ENCODE data around the gene RARG.

The RARG gene

DNA sequence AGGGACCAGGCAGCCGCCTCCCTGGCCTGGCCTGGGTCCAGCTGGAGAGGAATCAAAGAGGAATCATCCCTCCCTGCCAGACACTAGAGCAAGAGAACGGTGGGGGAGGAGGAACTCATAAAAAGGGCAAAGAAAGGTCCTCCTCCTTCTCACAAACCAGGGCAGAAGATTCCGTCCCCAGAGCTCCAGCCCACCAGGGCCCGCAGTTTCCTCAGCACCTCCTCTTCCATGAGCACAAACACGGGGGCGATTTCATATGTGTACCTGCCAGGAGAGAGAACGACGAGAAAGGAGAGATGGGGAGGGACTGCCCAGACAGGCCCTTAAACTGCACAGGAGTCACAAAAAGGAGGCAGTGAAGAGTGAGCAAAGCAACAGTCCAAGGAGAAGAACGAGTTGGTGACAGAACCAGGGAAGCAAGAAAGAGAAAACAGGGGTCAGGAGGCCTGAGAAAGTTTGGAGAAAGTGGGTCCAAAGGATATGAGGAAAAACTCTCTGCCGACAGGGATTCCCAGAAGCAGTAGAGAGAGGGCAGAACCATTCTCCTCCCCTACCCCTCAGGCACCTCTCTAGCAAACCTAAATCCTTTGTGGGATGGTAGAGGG, 60.2 kb downstream of the RARG start:
- no peaks in the 10 kb centered on the region for H3K27me3 ChIP-seq (ENCODE audit: control insufficient read depth, insufficient read depth, low read length)
- H3K27ac ChIP-seq = peak overlapping the region; percentile 54
- TF ChIP-seq, protein P1, sequence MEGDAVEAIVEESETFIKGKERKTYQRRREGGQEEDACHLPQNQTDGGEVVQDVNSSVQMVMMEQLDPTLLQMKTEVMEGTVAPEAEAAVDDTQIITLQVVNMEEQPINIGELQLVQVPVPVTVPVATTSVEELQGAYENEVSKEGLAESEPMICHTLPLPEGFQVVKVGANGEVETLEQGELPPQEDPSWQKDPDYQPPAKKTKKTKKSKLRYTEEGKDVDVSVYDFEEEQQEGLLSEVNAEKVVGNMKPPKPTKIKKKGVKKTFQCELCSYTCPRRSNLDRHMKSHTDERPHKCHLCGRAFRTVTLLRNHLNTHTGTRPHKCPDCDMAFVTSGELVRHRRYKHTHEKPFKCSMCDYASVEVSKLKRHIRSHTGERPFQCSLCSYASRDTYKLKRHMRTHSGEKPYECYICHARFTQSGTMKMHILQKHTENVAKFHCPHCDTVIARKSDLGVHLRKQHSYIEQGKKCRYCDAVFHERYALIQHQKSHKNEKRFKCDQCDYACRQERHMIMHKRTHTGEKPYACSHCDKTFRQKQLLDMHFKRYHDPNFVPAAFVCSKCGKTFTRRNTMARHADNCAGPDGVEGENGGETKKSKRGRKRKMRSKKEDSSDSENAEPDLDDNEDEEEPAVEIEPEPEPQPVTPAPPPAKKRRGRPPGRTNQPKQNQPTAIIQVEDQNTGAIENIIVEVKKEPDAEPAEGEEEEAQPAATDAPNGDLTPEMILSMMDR (IDR thresholded peaks at IDR 0.05) = no peak
- H3K4me2 ChIP-seq (ENCODE audit: low read length) = no peak overlapping the region
- no peaks in the 10 kb centered on the region for H3K36me3 ChIP-seq (ENCODE audit: control insufficient read depth, insufficient read depth, low read length)
- no peaks in the 10 kb centered on the region for H3K79me2 ChIP-seq
- no peaks in the 10 kb centered on the region for H3K9me3 ChIP-seq (ENCODE audit: control insufficient read depth, low read length)
- H3K9ac ChIP-seq = no peak overlapping the region
- H3K4me3 ChIP-seq (ENCODE audit: low read depth, low read length) = no peak overlapping the region
- peaks cover 34% of the 10 kb centered on the region for H3K4me1 ChIP-seq
- H2AFZ ChIP-seq = peak overlapping the region; percentile 82

DNA sequence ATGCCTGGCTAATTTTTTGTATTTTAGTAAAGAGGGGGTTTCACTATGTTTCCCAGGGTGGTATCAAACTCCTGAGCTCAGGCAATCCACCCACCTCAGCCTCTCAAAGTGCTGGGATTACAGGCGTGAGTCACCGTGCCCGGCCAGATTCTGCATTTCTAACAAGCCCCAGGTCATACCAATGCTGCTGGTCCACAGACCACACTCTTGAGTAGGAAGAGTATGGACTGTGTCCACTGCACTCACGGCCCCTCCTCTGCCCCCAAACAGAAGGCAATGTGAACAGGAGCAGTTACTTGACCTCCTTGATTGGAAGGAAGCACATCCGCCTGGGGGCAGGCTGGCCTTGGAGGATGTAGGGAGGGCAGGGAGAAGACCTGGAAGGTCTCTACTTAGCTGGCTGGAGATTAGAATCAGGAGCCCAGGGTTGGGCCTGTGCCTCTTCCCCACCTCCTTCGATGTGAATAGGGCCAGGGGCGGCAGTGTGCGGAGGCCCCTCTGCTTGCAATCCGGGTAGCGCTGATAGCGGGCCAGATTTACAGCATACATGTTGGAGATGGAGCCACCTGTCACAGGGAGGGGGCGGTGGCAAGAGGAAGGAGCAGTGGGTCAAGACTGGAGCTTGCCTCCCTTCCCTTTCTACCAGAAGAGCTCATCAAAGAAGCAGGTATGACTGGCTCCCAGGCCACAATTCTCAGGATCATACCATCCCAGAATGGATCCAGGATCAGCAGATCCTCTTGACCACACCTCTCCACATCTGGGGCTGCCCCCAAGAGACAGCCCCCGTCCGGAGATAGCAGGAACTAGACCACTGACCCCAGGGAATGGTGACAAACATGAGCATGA, 60.9 kb downstream of the RARG start:
- Histone ChIP-seq H3K4me1 (peaks cover 34% of the 10 kb centered on the region), H3K9me3 (ENCODE audit: control insufficient read depth, low read length) (no peaks in the 10 kb centered on the region), H3K36me3 (ENCODE audit: control insufficient read depth, insufficient read depth, low read length) (no peaks in the 10 kb centered on the region), H2AFZ (peak overlapping the region; percentile 82), H3K4me2 (ENCODE audit: low read length) (no peak overlapping the region), H3K79me2 (no peaks in the 10 kb centered on the region), H3K27ac (peak overlapping the region; percentile 54), H3K9ac (no peak overlapping the region), H3K27me3 (ENCODE audit: control insufficient read depth, insufficient read depth, low read length) (no peaks in the 10 kb centered on the region), H3K4me3 (ENCODE audit: low read depth, low read length) (no peak overlapping the region)
- TF ChIP-seq, protein P1 (IDR thresholded peaks at IDR 0.05) = no peak

DNA sequence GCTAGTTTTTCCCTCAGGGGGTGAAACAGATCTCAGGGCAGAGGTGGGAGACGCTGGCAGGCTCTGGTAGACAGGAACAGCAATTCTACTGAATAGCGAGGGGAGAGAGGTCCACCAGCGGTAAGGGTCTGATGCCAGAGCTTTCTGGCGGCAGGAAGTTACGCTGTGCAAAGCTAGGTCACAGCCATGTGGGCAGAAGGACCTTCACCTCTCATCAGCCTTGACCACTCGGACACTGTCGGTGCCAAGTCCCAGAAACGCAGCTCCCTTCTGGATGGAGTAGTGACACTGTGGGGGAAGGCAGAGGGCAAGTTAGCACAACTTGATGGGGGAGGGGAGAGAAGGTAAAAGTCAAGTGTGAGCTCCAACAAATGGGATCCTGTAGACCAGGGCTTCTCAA, 61.8 kb downstream of the RARG start:
- H3K36me3 ChIP-seq (ENCODE audit: control insufficient read depth, insufficient read depth, low read length) = no peaks in the 10 kb centered on the region
- peaks cover 29% of the 10 kb centered on the region for H3K4me1 ChIP-seq
- H3K27me3 ChIP-seq (ENCODE audit: control insufficient read depth, insufficient read depth, low read length) = no peaks in the 10 kb centered on the region
- H3K4me2 ChIP-seq (ENCODE audit: low read length) = no peak overlapping the region
- no peaks in the 10 kb centered on the region for H3K9me3 ChIP-seq (ENCODE audit: control insufficient read depth, low read length)
- peak overlapping the region; percentile 53 for H3K27ac ChIP-seq
- peak overlapping the region; percentile 79 for H2AFZ ChIP-seq
- TF ChIP-seq, protein P1 (IDR thresholded peaks at IDR 0.05) = no peak
- no peak overlapping the region for H3K4me3 ChIP-seq (ENCODE audit: low read depth, low read length)
- H3K9ac ChIP-seq = no peak overlapping the region
- no peaks in the 10 kb centered on the region for H3K79me2 ChIP-seq

DNA sequence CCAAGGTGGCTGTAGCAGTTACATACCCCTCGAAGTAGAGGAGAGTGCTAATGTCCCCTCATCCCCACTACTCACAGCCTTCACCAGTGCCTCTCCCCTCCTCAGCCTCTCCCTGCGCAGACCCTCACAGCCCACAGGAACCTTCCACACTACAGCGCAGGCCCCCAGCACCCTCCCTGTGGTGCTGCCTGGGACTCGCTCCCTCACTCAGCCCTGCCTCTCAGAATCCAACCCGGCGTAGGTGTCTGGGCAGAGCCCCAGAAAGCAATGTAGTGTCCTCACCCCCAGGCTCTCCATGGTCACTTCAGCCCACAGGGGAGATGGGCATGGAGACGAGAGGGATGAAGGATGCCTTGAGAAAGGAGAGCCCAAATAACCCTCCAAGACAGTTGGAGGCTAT, 62.4 kb downstream of the RARG start:
- Histone ChIP-seq H2AFZ (peak overlapping the region; percentile 79), H3K27ac (peak overlapping the region; percentile 53)
- TF ChIP-seq, protein P1 (IDR thresholded peaks at IDR 0.05) = no peak

More for the DNA sequence above, 62.4 kb downstream of the RARG start:
- Histone ChIP-seq H3K4me2 (ENCODE audit: low read length) (no peak overlapping the region), H3K4me1 (peaks cover 26% of the 10 kb centered on the region), H3K79me2 (no peaks in the 10 kb centered on the region), H3K36me3 (ENCODE audit: control insufficient read depth, insufficient read depth, low read length) (no peaks in the 10 kb centered on the region), H3K27me3 (ENCODE audit: control insufficient read depth, insufficient read depth, low read length) (no peaks in the 10 kb centered on the region), H3K4me3 (ENCODE audit: low read depth, low read length) (no peak overlapping the region), H3K9me3 (ENCODE audit: control insufficient read depth, low read length) (no peaks in the 10 kb centered on the region), H3K9ac (no peak overlapping the region)

Measured in parathyroid adenoma (tissue), 2 donors.